Loucy (cell line): Measurements from ENCODE around the gene SLC16A13.

Experiments
- H2AFZ ChIP-seq: fragments of 200-600 bp; sonication (generic); 2 replicates; pipeline ENCODE4 v1.6.0; 2016; ENCODE audit warnings: antibody characterized with exemption, mild to moderate bottlenecking, low read length, moderate library complexity
- H3F3A ChIP-seq: fragments of 200-600 bp; 2 replicates; pipeline ENCODE4 v1.6.0; 2016; ENCODE audit warnings: antibody characterized with exemption, low read depth, mild to moderate bottlenecking
- H3K27me3 ChIP-seq: fragments of 200-600 bp; sonication (generic); 2 replicates; pipeline ENCODE4 v1.6.1; 2014; ENCODE audit warnings: low read length, mild to moderate bottlenecking; ENCODE audit not compliant: insufficient read depth, poor library complexity, severe bottlenecking
- H3K36me3 ChIP-seq: fragments of 200-600 bp; sonication (generic); 2 replicates; pipeline ENCODE4 v1.6.1; 2016; ENCODE audit warnings: low read length; ENCODE audit not compliant: insufficient read depth
- H3K4me1 ChIP-seq: fragments of 200-600 bp; sonication (generic); 2 replicates; pipeline ENCODE4 v1.5.1; 2014; ENCODE audit warnings: low read length, mild to moderate bottlenecking; ENCODE audit not compliant: insufficient read depth, poor library complexity, severe bottlenecking
- H3K4me2 ChIP-seq: fragments of 200-600 bp; sonication (generic); 2 replicates; pipeline ENCODE4 v1.6.0; 2014; ENCODE audit warnings: antibody characterized with exemption, low read length, low read depth, mild to moderate bottlenecking; ENCODE audit not compliant: poor library complexity, severe bottlenecking
- H3K4me3 ChIP-seq: fragments of 200-600 bp; sonication (generic); 2 replicates; pipeline ENCODE4 v1.5.1; 2014; ENCODE audit warnings: low read length, mild to moderate bottlenecking, mixed read lengths; ENCODE audit not compliant: poor library complexity, severe bottlenecking
- H3K79me2 ChIP-seq: fragments of 200-600 bp; sonication (generic); 2 replicates; pipeline ENCODE4 v1.6.1; 2014; ENCODE audit warnings: low read length; ENCODE audit not compliant: insufficient read depth
- H3K9ac ChIP-seq: fragments of 200-600 bp; sonication (generic); 2 replicates; pipeline ENCODE4 v1.6.0; 2014; ENCODE audit warnings: mild to moderate bottlenecking, low read depth, low read length, moderate library complexity; ENCODE audit not compliant: poor library complexity, severe bottlenecking
- H3K9me2 ChIP-seq: fragments of 200-600 bp; sonication (generic); replicated peaks from 2 replicates; pipeline ENCODE4 v1.6.1; 2016; ENCODE audit warnings: low read depth, low read length, mixed read lengths
- H3K9me3 ChIP-seq: fragments of 200-600 bp; sonication (generic); 2 replicates; pipeline ENCODE4 v1.6.1; 2014; ENCODE audit warnings: mild to moderate bottlenecking, antibody characterized with exemption, low read length, low read depth; ENCODE audit not compliant: insufficient read depth
- H4K20me1 ChIP-seq: fragments of 200-600 bp; sonication (generic); 2 replicates; pipeline ENCODE4 v1.6.0; 2014; ENCODE audit warnings: antibody characterized with exemption, low read length, mild to moderate bottlenecking; ENCODE audit not compliant: insufficient read depth, poor library complexity, severe bottlenecking
- CTCF ChIP-seq: fragments of 200-600 bp; sonication (generic); conservative IDR thresholded peaks from 2 replicates; pipeline ENCODE4 v1.5.1; 2014; ENCODE audit warnings: mild to moderate bottlenecking, antibody characterized with exemption, low read length
- EZH2phosphoT487 ChIP-seq: fragments of 200-600 bp; IDR thresholded peaks from 2 replicates; pipeline ENCODE4 v1.6.1; 2018; ENCODE audit warnings: antibody characterized with exemption, mild to moderate bottlenecking, moderate library complexity, borderline replicate concordance

The SLC16A13 gene

GRCh38 chr17:6996256-6997011 lies 39.4 kb upstream of the SLC16A13 start:
- no peak overlapping the region for H3K9ac ChIP-seq
- no peak overlapping the region for H2AFZ ChIP-seq
- H3K4me1 ChIP-seq, result no peaks in the 10 kb centered on the region
- H3F3A ChIP-seq, result no peaks in the 10 kb centered on the region
- no peak overlapping the region for H3K4me2 ChIP-seq
- H3K36me3 ChIP-seq, result peaks cover 9% of the 10 kb centered on the region; the same call in 1 of the 2 replicates
- no peaks in the 10 kb centered on the region for H3K27me3 ChIP-seq
- H3K9me2 ChIP-seq, result no peaks in the 10 kb centered on the region
- TF ChIP-seq CTCF, result no peak
- no peak for TF ChIP-seq EZH2phosphoT487
- H3K9me3 ChIP-seq, result no peaks in the 10 kb centered on the region
- H3K79me2 ChIP-seq, result no peaks in the 10 kb centered on the region
- no peaks in the 10 kb centered on the region for H4K20me1 ChIP-seq
- no peak overlapping the region for H3K4me3 ChIP-seq

GRCh38 chr17:6997171-6997570 lies 38.6 kb upstream of the SLC16A13 start:
- Histone ChIP-seq H3K4me3 (no peak overlapping the region), H3K4me2 (no peak overlapping the region), H3K9me3 (no peaks in the 10 kb centered on the region), H2AFZ (no peak overlapping the region), H3K9ac (no peak overlapping the region), H3K79me2 (no peaks in the 10 kb centered on the region), H3K9me2 (no peaks in the 10 kb centered on the region), H3K27me3 (no peaks in the 10 kb centered on the region), H4K20me1 (no peaks in the 10 kb centered on the region), H3K4me1 (no peaks in the 10 kb centered on the region), H3K36me3 (peaks cover 16% of the 10 kb centered on the region; the same call in 1 of the 2 replicates), H3F3A (no peaks in the 10 kb centered on the region)
- no peak for TF ChIP-seq CTCF
- no peak for TF ChIP-seq EZH2phosphoT487

- Histone ChIP-seq H3K27me3 (no peaks in the 10 kb centered on the region), H2AFZ (no peak overlapping the region), H3K4me2 (no peak overlapping the region), H3K9me3 (no peaks in the 10 kb centered on the region), H3K36me3 (peaks cover 17% of the 10 kb centered on the region; the same call in 1 of the 2 replicates), H3K9ac (no peak overlapping the region), H3K4me1 (no peaks in the 10 kb centered on the region), H4K20me1 (peaks cover 2% of the 10 kb centered on the region), H3K4me3 (no peak overlapping the region), H3K79me2 (no peaks in the 10 kb centered on the region), H3K9me2 (no peaks in the 10 kb centered on the region), H3F3A (no peaks in the 10 kb centered on the region)
- no peak for TF ChIP-seq EZH2phosphoT487
- no peak for TF ChIP-seq CTCF
Measured at GRCh38 chr17:6998855-6999508, 36.8 kb upstream of the SLC16A13 start.
